HG02885 (cell line): Measurements from ENCODE around the gene PCOLCE2.
"Not testable (repeated sequence)": the region's sequence is repeated elsewhere in the genome, so short reads cannot be mapped to it uniquely, and the experiment has no call there.

Source experiments
- ATAC-seq: cut with Tn5 transposase; IDR thresholded peaks from one replicate; pipeline ENCODE4 v1.9.1; 2021; ENCODE audit warnings: mild to moderate bottlenecking; ENCODE audit not compliant: unreplicated experiment, poor library complexity

Gene PCOLCE2

DNA sequence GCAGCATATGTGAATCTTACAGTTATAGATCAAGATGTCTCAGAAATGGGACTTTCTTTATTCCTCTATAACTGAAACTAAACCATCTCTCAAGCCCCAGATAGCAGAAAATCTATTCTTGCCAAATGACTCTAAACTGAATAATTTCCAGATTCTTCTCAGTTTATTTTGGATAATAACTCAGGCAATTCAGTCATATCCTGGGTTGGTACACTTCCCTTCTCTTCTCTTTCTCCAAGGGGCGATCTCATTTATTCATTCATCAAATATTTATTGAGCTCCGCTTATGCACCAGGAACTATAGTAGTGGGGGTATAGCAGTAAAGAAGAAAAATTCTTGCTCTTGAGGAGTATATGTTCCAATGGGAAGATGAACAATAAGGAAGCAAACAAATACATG lies 13.5 kb upstream of the PCOLCE2 start:
- no peak for ATAC-seq

DNA sequence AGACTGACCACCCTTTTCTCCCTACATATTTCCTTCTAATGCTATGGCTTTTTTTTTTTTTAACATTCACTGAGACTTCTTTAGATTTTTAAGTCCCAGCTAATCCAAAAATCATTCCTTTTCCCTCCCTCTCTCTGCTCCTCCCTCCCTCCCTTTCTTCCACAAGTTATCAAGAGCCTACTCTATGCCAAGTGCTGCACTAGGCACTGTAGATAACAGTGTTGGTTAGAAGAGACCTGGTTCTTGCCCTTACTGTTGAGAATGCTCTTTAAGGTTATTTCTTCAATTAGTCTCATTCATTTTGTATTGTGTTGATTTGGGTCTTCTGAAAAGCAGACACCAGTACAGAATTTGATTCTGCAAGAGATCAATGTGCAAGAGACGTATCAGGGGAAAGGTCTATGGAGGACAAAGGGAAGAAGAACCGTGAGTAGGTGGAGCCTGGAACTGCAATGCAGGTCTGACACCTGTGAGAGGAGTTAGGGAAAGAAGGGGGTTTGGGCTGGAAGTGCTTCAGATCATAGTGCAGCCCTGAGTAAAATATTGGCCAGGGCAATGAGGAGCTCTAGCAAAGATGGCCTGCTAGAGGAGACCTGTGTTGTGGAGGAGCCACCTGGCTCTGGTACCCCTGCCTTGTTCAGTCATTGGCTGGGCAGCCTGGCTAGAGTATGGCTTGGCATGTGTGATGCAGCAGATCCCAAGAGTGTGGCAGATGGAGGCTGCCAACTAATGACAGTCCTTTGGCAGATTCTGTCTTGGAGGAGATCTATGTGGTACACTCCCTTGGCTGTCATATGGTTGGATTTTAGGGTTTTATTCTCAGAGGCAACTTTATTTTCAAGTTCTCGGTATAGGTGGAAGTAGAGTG lies 9.7 kb upstream of the PCOLCE2 start:
- no peak for ATAC-seq

DNA sequence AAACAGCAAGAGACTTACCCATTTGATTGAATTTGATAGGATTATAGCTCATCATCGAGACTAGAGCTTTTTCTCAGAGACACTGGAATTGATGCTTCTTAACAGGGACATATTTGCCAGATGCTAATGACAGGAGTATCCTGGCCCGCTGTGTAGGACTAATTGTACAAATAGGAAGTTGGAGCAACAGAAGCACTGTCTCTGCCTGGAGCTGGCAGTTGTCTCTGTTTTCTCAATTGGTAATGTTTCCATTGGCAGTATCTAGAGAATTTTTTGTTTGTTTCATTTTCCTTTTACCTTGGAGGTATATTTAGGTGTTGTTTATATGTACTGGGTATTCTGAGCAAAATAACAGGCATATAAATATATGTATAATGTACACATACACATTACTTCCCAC lies 8.9 kb upstream of the PCOLCE2 start:
- ATAC-seq = no peak

DNA sequence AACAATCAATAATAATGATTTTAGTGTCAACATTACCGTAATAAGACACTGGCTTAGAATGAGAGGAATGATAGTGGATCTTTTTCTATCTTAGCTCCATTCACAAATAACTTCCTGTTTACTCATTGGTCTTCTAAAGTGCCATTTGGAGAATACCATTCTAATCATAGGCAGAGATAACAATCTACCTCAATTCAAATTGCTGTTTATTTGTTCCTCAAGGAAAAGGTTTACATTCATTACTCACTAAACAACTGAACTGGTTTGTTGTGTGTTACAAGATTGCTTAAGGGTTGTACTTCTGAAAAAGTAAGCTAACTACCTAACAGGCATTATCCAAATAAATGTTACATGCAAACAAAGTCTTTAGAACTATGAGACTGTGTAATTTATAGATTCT lies 8.1 kb upstream of the PCOLCE2 start:
- no peak for ATAC-seq

DNA sequence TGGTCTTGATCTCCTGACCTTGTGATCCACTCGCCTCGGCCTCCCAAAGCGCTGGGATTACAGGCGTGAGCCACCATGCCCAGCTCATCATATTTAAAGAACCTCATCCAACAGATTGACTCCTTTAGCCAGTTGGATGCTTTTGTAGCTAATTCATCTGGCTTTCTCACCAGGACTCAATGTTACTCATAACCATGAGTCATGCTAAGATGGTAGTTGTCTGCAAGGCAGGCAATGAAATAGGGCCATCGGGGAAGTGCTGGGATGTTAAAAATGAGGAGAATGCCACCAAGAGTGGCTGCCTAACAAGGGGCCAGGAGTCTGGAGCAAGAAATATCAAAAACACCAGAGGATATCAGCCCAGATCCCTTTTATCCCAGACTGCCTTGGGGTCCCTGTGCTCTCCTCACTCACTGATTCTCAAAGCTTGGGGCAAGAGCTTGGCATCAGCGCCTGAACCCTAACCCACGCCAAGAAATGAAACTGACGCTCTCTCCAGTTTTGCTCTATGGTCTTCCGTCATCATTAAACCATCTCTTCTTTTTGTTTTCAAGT lies 7.4 kb upstream of the PCOLCE2 start:
- ATAC-seq = no peak

DNA sequence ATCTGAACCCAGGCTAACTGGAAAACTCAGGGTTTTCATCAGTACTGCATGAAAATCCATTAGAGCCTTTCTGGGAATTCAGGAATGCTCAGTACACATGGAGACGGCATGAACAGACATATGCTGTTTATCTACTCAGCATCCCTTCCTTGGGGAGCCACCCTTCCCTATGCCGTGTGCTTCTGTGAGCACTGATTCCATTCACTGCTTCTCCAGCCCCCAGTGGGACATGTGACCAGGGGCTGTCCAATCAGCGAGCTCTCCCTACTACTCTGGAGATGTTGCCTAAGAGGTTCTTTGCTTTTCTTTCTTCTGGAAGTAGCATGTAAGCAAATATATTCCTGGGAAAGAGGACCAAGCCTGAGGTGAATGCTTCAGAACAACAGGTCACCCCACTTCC lies 5.6 kb upstream of the PCOLCE2 start:
- no peak for ATAC-seq

DNA sequence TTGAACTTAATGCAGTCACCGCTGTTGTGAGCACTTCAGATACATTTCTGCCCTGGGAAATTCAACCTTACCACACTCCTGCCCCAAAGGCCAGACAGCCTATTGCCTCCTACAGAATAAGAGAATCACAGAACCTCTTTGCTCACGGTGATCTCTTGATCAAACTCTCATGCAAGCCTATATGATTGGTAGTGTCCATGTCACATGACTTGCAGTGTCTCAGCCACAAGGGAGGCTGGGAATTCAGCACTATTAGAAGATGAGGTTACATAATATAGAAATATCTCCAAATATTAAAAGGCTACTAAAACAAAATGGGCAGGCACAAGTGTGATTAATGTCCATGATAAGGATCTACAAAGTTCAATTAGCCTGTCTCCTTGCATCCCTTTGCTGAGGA lies 3.8 kb upstream of the PCOLCE2 start:
- ATAC-seq = no peak

DNA sequence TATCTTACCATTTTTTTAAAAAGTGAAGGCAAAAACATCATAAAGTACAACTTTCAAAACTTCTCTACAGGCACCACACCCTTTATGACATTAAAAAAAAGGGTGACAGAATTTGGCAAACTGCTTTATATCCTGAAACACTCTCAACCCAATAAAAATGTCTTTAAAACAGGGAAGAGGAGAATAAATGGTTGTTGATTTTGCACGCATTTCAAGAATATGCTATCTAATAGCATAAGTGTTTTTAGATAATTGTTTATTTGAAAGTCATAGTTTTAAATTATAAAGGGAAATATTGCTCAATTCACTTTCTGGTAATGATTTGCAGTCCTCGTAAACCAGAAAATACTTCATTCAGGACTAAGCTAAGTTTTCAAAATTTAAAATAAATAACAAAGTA lies 1.7 kb upstream of the PCOLCE2 start:
- no peak for ATAC-seq

DNA sequence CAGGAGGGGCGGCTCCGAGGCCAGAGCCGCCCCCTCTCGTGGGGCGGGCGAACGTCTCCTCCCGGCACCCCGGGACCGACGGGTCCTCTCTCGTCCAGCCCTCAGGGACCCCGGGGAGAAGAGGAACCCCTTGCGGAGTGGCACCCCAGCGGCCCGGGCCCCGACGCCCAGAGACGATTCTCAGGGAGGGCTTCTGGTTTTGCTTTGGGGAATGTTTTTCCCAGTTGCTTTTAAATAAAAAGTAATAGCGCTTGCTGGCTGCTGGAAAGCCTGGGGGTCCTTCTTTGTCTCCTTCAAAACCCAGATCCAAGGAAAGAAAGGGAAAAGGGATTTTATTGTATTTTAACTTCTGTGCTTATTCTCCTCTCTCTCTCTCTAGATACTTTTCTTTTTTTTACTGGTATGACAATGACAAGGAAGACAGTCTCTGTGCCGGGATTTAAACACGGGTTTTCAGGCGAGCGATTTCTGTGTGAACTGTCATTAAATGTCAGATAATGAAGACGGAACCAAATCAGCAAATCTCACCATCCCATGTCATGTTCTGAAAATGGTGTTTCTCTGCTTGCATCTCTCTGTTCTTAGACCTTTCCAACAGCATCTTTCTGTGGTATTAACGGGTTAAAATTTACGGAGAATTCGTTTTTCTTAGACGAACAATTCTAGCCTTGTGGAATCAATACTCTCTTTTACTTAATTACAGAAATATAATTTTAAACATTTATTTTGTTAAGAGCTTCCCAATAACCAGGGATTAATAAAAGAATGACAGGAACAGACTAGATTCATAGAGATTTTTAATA lies 530 bp upstream of the PCOLCE2 start:
- ATAC-seq = no peak

DNA sequence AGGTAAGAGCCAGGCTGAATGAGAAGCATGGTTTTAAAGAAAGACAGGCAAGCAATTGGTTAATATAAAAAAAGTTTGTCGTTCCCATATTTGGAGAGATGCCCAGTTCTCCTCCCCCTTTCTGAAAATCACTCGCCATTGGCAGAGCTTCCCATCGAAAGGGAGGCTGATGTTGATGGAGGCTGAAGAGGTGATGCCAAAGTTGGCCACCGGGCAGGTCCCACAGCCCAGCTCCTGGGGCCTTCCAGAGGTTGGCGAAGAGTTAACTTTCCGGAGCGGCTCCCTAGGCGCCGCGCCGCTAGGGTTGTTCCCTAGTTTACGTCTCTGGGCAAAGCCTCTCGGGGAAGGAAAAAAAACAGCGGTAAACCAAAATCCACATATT lies 793 bp downstream of the PCOLCE2 start:
- ATAC-seq = no peak

DNA sequence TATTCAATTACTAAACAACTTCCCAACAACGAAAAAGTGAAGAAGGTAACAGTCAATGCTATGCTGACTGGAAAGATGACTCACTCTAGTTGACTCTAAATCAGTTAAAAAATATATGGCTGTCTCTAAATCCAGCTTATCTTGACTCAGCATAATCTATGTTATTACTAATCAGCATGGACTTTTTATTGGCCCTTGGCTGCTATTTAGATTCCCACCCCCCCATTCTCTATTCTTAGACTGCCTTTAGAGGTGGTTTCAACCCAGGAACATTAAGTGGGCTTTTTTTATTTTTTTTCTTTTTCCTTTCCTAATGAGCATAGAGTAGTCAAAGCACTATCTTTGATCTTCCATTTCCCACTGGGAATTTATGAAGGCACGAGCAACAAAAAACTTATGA lies 1.9 kb downstream of the PCOLCE2 start:
- no peak for ATAC-seq

DNA sequence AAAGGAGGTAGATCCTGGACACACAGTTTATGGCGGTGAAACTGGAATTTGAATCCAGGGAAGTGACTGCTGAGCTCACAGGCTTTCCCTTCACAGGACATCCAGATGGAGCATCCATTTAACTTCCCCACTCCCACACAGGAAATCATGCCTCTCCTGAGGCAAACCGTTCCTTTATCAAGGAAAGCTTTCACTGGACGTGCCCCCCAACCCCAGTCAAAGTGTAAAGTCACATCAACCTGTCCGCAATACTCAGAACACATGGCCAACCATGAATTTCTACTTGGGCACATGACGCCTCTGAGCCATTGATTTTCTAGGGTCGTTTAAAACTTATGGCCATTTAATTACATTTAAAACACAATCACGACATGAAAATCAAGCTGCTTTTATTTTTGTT lies 2.9 kb downstream of the PCOLCE2 start:
- ATAC-seq = no peak

DNA sequence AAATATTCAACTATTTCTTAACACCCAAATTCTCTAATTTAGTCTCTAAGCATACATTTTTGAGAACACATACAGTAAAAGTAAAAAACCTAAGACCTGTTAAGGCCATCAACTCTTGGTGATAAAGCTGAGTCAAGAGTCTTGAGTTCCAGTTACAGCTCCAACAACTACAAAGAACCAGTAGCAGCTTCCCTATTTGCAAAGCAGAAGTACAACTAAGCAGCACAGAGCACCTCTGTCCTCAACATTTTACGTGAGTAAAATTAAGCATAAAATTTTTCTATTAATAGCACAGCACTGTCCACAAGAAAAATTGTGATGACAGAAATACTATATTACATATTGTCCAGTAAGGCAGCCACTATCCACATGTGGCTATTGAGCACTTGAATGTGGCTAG lies 4.4 kb downstream of the PCOLCE2 start:
- ATAC-seq = no peak

DNA sequence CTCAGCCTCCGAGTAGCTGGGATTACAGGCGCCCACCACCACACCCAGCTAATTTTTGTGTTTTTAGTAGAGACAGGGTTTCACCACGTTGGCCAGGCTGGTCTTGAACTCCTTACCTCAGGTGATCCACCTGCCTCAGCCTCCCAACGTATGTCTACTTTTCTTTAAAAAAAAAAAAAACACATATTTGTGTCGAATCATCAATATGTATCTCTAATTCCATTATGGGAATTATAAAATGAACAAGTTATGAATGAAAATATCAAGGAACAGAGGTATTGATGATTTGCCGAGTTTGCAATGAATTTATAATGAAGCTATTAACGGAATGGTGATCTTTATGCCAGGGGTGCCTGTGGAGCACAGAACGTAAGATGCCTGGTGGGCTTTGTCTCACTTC lies 5.3 kb downstream of the PCOLCE2 start:
- not testable (repeated sequence) for ATAC-seq

DNA sequence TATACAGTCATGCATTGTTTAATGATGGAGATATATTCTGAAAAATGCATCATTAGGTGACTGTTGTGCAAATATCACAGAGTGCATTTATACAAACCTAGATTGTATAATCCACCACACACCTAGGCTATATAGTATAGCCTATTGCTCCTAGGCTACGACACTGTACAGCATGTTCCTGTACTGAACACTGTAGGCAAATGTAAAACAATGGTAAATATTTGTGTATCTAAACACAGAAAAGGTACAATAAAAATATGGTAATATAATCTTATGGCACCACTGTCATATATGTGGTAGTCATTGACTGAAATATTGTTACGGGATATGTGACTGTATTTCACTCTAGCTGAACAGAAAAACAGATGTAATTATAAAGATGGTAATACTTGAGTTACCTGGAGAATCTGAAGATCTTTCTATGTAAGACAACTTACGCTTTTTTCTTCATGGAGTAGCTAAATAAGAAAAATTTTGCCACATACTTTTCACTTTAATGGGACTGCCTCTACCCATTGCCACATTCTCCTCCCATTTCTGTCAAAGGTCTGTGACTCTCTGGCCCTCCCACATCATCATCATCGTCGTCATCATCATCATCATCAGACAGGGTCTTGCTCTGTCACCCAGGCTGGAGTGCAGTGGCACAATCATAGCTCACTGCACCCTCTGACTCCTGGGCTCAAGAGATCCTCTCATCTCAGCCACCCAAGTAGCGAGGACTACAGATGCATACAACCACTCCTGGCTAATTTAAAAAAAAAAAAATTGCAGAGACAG lies 7.2 kb downstream of the PCOLCE2 start:
- ATAC-seq = no peak

DNA sequence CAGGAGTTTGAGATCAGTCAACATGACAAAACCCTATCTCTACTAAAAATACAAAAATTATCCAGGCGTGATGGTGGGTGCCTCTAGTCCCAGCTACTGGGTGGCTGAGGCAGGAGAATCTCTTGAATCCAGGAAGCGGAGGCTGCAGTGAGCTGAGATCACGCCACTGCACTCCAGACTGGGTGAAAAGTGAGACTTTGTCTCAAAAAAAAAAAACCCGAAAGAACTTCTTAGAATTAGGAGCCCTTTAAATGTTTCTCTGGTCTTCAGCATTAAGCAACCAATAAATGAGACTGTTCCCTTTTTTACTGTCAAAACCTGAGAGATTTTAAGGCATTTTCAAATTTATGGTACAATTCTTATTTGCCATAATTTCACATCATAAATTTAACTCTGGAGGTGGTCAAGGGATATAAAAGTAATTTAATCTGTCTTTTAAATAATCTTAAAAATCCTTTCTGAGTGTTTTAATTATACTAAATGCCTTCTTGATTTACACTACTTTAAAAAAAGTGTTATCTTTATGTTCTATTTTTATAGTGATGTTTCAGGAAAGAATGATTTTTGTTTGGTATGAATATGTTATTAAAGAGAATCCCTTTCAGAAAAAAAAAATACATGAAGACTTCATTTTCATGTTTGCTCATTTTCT lies 10.1 kb downstream of the PCOLCE2 start:
- no peak for ATAC-seq

DNA sequence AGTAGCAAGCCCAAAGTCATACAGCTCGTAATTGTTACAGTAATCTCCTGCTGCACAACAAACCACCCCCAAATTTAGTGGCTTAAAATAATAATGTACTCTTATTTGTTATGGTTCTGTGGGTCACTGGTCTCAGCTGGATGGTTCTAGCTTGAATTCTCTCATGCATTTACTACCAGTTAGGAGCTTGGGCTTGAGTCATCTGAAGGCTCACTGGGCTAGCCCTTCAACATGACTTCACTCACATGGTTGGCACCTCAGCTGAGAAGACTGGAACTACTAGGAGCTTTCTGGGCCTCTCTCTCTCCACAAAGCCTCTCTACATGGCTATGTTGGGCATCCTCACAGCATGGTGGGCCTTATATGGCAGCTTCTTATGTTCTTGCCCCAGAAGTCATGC lies 12.5 kb downstream of the PCOLCE2 start:
- ATAC-seq = no peak

DNA sequence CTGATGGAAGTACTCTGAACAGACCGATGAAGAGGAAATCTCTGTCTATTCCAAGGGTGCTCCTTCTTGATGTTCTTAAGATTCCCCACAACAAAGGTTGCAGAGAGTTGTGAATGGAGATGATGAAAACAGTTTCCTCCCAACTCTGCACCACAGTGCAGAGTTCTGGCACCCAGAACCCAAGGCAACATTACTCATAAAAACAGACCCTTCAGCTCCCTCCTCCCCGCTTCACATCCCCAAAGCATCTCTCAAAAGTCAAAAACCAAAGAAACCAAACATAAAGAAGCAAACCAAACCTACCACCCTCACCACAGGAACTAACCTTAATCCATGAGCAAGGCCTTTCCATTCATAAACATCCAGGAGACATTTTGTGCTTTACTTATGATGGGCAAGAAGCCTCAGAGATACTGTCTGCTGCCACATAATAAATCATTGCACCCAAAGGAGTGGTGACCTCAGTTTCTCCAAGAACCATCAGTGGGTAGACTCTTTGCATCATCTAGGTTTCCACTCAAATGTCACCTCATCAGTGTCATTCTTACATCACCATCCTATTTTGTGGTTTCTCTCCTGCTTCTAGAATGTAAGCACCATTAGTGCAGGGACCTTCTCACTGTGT lies 13.2 kb downstream of the PCOLCE2 start:
- no peak for ATAC-seq

DNA sequence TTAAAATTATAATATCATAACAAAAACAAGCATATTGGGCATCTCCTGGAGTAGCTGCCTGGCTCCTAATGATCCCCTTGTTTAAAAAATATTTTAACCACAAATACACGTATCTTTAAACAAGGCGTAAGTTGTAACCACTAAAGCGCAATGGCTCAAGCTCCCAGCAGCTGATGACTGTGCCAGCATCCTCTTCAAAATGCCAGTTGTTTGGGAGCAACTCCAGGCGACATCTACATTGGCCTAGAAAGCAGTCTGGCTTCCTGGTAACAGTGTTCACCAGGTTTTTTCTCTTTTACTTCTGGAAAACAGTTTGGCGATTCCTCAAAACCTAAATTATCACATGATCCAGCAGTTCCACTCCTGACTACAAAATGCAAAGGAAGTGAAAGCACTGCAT lies 13.8 kb downstream of the PCOLCE2 start:
- ATAC-seq = no peak

DNA sequence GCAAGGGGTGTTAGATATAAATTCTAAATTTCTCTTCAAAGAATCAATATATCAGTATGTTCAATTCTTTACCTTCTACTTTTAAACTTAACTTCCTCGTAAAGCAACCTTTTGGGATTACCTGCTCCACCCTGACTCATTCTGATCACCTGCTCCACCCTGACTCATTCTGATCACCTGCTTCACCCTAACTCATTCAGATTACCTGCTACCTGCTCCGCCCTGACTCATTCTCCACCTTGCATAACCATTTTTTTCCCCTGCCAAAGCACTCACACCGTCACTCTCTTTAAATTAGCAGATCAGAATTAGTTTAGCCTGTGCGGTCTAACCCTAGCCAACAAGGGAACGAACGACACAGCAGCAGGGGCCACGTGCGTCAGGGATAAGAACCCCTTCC lies 20.5 kb downstream of the PCOLCE2 start:
- not testable (repeated sequence) for ATAC-seq
